A673 (cell line): Measurements from ENCODE around the gene LRP6.

ENCODE experiments used
- CTCF ChIP-seq: fragments of 300-800, 200-600 bp; sonication (generic); conservative IDR thresholded peaks from 2 replicates; pipeline ENCODE4 v1.5.1; 2017; ENCODE audit warnings: low read depth, mild to moderate bottlenecking, antibody characterized with exemption, low read length, moderate library complexity, mixed read lengths
- EZH2 ChIP-seq: fragments of 200-600 bp; sonication (generic); IDR thresholded peaks from 2 replicates; pipeline ENCODE4 v1.6.1; 2017; ENCODE audit warnings: borderline replicate concordance, low read depth, mild to moderate bottlenecking, mixed read lengths, antibody characterized with exemption, low read length; ENCODE audit not compliant: poor library complexity, severe bottlenecking

DNA sequence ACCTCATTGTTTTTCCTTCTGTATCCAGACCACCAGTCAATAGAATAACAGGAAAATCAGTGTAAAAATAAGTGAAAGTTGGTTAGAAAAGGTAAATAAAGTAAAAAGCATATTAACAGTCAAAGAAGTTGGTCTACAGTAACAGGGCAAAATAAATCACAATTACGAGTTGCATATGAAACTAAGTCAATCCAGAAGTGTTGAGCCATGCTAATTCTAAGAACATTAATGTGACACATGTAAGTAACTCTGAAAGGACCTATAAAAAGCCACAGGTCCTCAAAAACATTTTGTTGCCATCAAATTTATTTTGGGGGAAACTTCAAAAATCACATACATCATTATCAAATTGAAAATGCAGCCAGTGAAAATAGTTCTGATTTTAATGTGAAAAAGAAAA is 56.4 kb downstream of the LRP6 start:
- TF ChIP-seq EZH2 (no peak), CTCF (no peak)
